ENCODE measurements around the gene FNIP2. TPM values are rescaled to one million over a fixed set of nuclear protein-coding genes. Genes with fewer than 3 reads are reported as not detected.
"Not testable (repeated sequence)": the region's sequence is repeated elsewhere in the genome, so short reads cannot be mapped to it uniquely, and the experiment has no call there.

The FNIP2 gene
- total RNA-seq, 1 donor from 2014 or later = 36.5 TPM

DNA sequence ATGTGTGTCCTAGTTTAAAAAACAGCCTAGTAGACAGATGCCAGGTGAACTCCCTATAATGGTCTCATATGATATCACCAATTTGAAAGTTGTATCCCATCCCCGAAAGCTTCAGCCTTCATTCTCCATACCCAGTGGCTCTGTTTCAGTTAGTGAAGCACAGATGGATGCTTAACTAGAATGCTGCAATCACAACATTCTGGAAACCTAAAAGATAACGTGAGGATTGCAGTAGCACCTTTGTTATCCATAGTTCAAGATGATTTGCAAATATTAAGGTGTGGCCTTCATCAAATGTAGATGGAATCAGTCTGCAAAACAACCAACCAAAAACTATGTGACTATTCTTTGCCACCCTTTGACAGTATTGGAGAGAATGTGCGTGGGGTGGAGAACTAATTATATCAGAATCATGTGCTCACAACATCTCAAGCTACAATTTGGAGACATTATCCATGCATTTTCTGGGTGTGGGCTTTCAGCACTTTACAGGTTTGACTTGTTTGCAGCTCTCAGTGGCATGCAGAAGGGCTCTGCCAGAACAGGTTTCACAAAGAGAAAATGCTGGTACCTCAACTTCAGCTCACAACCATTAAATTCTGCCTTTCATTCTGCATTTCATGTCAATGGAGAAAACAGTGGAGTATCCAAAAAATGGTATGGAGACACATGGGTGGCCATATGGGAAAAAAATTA, 27.4 kb upstream of the FNIP2 start:
- H3K4me1 Mint-ChIP-seq (ENCODE audit: unreplicated experiment) = no peaks in the 10 kb centered on the region
- no peaks in the 10 kb centered on the region for H3K27me3 Mint-ChIP-seq
- no peaks in the 10 kb centered on the region for H3K9me3 Mint-ChIP-seq
- no peak for DNase-seq (ENCODE audit: extremely low spot score, unreplicated experiment)
- H3K36me3 Mint-ChIP-seq = no peaks in the 10 kb centered on the region
- peak overlapping the region; percentile 22 for H3K4me3 Mint-ChIP-seq
- peak overlapping the region; percentile 86 for H3K27ac Mint-ChIP-seq
- TF ChIP-seq, protein P1, sequence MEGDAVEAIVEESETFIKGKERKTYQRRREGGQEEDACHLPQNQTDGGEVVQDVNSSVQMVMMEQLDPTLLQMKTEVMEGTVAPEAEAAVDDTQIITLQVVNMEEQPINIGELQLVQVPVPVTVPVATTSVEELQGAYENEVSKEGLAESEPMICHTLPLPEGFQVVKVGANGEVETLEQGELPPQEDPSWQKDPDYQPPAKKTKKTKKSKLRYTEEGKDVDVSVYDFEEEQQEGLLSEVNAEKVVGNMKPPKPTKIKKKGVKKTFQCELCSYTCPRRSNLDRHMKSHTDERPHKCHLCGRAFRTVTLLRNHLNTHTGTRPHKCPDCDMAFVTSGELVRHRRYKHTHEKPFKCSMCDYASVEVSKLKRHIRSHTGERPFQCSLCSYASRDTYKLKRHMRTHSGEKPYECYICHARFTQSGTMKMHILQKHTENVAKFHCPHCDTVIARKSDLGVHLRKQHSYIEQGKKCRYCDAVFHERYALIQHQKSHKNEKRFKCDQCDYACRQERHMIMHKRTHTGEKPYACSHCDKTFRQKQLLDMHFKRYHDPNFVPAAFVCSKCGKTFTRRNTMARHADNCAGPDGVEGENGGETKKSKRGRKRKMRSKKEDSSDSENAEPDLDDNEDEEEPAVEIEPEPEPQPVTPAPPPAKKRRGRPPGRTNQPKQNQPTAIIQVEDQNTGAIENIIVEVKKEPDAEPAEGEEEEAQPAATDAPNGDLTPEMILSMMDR (conservative IDR thresholded peaks at IDR 0.05) = no peak

DNA sequence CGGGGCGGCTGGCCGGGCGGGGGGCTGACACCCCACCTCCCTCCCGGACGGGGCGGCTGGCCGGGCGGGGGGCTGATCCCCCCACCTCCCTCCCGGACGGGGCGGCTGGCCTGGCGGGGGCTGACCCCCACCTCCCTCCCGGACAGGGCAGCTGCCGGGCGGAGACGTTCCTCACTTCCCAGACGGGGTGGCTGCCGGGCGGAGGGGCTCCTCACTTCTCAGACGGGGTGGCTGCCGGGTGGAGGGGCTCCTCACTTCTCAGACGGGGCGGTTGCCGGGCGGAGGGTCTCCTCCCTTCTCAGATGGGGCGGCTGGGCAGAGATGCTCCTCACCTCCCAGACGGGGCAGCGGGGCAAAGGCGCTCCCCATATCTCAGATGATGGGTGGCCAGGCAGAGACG, 22.3 kb upstream of the FNIP2 start:
- H3K27ac Mint-ChIP-seq; H3K4me1 Mint-ChIP-seq (ENCODE audit: unreplicated experiment); H3K9me3 Mint-ChIP-seq; H3K27me3 Mint-ChIP-seq; H3K4me3 Mint-ChIP-seq; DNase-seq (ENCODE audit: extremely low spot score, unreplicated experiment); H3K36me3 Mint-ChIP-seq: not testable (repeated sequence)

DNA sequence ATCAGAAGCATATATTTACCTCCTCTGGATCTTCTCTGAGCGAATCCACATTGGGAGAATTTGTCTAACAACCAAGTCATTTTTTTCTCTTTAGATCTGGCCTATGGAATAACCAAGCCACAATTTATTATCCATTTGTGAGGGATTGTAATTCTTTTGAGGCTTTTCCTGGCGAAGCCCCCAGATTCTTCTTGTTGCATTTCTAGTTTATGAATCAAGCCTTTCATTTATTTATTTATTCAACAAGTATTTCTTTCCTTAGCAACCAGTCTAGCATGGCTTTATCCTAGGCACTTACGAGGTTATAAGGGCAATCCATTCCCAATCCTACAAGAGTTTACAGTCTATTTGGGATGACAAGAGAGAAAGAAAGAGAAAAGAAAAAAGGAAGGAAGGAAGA, 18.4 kb upstream of the FNIP2 start:
- DNase-seq (ENCODE audit: extremely low spot score, unreplicated experiment) = no peak
- Mint-ChIP-seq H3K9me3 (no peaks in the 10 kb centered on the region), H3K4me1 (ENCODE audit: unreplicated experiment) (no peaks in the 10 kb centered on the region), H3K36me3 (no peaks in the 10 kb centered on the region), H3K27ac (no peak overlapping the region), H3K4me3 (no peak overlapping the region), H3K27me3 (no peaks in the 10 kb centered on the region)
- TF ChIP-seq, protein P1 (conservative IDR thresholded peaks at IDR 0.05) = no peak

DNA sequence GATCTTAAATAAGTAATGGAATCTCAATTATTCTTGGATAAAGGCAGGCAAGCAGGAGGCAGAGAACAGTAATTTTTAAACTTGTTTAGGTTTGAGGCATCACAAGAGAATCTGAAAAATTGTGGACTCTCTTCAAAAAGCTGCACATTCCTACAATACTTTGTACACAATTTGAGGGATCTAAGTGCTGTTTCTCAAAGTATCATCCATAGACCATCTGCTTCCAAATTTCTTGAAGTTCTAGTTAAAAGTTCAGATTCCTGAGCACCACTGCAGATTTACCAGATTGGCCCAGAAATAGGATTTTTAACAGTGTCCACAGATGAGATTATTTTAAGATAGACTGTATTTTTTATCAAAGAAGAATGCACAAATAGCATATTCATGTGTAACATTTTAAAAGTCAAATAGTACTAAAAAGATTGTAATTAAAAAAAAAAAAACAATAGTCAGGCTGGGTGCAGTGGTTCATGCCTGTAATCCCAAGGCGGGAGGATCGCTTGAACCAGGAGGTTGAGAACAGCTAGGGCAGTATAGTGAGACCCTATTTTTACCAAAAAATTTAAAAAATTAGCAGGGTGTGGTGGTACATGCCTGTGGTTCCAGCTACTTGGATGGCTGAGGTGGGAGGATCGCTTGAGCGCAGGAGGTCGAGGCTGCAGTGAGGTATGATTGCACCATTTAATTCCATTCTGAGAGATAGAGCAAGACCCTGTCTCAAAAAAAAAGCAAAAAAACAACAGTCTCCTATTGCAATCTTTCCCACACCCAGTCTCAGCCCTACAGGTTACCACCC, 14.2 kb upstream of the FNIP2 start:
- Mint-ChIP-seq H3K36me3 (no peaks in the 10 kb centered on the region), H3K27ac (no peak overlapping the region), H3K27me3 (no peaks in the 10 kb centered on the region), H3K9me3 (no peaks in the 10 kb centered on the region), H3K4me1 (ENCODE audit: unreplicated experiment) (no peaks in the 10 kb centered on the region), H3K4me3 (no peak overlapping the region)
- DNase-seq (ENCODE audit: extremely low spot score, unreplicated experiment) = no peak
- TF ChIP-seq, protein P1 (conservative IDR thresholded peaks at IDR 0.05) = no peak

DNA sequence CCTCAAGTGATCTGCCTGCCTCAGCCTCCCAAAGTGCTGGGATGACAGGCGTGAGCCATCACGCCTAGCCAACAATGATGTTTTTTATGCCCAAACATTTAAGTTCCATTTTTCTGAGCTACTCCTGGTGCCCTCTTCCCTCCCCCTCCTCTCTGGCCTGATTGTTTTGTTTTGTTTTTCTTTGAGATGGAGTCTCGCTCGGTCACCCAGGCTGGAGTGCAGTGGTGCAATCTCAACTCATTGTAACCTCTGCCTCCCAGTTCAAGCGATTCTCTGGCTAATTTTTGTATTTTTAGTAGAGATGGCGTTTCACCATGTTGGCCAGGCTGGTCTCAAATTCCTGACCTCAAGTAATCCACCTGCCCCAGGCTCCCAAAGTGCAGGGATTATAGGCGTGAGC, 13.0 kb upstream of the FNIP2 start:
- H3K27ac Mint-ChIP-seq; H3K27me3 Mint-ChIP-seq; H3K4me3 Mint-ChIP-seq; H3K36me3 Mint-ChIP-seq; H3K4me1 Mint-ChIP-seq (ENCODE audit: unreplicated experiment); H3K9me3 Mint-ChIP-seq; DNase-seq (ENCODE audit: extremely low spot score, unreplicated experiment): not testable (repeated sequence)

DNA sequence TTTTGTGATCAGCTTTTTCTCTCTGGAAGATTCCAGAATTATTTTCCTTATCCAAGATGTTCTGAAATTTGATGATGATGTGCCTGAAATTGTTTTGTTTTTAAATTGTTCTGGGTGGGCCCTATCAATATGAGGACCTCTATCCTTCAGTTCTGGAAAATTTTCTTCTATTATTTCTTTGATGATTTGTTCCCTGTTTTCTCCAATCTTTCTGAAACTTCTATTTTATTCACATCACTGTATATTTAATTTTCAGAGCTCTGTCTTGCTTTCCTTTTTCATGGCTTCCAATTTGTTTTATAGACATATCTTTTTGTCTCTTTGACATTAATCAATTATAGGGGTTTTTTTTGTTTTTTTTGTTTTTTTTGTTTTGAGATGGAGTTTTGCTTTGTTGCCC, 12.2 kb upstream of the FNIP2 start:
- Mint-ChIP-seq H3K9me3 (no peaks in the 10 kb centered on the region), H3K27ac (no peak overlapping the region), H3K4me3 (no peak overlapping the region), H3K36me3 (no peaks in the 10 kb centered on the region), H3K4me1 (ENCODE audit: unreplicated experiment) (no peaks in the 10 kb centered on the region), H3K27me3 (no peaks in the 10 kb centered on the region)
- TF ChIP-seq, protein P1 (conservative IDR thresholded peaks at IDR 0.05) = no peak
- no peak for DNase-seq (ENCODE audit: extremely low spot score, unreplicated experiment)

All from type B pancreatic cell (in vitro differentiated cells).